HS-5 (cell line): ENCODE data around the gene CYP4F11.
"Not testable (repeated sequence)": the region's sequence is repeated elsewhere in the genome, so short reads cannot be mapped to it uniquely, and the experiment has no call there.

Experiments used
- DNase-seq: peaks from one replicate; pipeline ENCODE4 v3.0.0-alpha.2; 2012; ENCODE audit warnings: low read depth

Gene CYP4F11

DNA sequence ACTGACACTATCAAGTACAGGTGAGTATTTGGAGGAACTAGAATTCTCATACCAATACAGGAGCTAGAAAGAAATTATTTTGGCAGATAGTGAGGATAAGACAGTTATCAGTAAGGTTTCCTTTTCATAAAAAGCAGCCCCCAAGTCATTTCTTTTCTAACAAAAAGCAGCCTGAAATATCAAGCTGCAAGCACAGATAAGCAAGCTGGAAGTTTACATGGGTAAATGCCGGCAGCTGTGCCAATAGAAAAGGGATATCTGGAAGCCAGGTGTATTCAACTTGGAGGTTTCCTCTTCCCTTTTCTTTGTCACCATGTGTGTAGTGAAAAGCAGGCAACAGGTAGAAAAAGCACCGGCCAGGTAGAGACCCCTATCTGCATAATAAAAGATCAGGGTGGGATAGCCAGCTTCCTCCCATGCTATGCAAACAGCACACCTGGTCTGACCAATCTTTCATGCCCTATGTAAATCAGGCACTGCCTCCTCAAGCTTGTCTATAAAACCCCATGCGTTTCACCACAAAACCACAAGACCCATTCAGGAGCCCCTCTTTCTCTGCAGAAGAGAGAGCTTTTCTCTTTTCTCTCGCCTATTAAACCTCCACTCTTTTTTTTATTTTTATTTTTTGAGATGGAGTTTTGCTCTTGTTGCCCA, 59.4 kb downstream of the CYP4F11 start:
- DNase-seq, result no peak

DNA sequence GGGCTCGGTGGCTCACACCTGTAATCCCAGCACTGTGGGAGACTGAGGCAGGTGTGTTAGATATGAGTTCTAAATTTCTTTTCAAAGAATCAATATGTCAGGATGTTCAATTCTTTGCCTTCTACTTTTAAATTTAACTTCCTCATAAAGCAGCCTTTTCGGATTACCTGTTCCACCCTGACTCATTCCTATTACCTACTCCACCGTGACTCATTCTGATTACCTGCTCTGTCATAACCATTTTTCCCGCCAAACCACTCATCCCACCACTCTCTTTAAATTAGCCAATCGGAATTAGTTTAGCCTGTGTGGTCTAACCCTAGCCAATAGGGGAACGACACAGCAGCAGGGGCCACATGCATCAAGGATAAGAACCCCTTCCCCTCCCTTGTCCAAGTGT, 60.6 kb downstream of the CYP4F11 start:
- DNase-seq, result not testable (repeated sequence)

DNA sequence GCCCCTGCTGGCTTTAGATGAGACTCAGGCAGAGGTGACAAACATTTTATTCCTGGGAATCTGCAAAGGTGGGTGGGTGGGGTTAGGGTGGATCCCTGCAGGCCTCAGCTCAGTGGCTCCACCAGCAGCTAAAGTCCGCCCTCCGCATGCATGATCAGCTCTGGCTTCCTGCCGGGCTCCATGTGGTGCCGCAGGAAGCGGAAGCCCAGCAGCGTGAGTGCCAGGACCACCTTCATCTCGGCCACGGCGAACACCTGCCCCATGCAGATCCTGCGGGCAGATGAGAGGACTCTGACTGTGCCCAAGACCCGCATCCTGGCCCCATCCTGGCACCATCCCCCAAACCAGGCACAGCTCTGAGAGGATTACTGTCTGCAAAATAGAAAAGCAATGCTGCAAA, 62.8 kb downstream of the CYP4F11 start:
- DNase-seq, result no peak

DNA sequence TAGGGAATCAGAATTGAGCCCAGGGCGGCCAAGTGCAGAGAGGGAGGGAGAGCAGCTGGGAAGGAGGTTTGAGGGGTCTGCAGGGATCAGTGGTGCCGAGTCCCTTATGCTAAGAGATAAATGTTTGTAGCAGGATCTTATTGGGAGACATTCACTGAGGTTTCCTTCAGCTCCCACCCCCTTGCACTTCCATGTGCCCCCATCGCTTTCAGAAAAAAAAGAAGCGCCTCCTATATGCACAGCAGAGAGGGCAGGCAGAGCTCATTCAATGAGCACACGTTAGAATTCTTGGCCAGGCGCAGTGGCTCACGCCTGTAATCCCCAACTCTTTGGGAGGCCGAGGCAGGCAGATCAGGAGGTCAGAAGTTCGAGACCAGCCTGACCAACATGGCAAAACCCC, 64.5 kb downstream of the CYP4F11 start:
- no peak for DNase-seq

DNA sequence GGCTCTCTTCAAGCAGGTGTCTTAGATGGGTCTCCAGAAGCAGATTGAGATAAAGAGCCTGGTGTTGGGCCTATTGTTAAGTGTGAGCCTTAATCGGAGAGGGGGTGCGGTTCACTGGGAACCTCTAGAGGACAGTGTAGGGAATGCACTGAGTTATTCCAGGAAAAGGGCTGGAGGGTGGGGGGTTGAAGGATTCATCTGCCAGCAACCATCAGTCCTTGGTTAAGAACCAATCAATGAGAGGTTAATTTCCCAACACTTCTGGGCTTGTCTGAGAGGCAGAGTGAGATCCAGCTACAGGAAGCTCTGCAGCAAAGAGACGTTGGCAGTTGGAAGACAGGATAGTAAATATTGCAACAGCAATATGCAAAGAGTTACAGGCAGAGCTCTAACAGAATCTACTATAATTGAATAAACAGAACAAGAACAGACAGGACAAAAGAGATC, 65.2 kb downstream of the CYP4F11 start:
- no peak for DNase-seq

DNA sequence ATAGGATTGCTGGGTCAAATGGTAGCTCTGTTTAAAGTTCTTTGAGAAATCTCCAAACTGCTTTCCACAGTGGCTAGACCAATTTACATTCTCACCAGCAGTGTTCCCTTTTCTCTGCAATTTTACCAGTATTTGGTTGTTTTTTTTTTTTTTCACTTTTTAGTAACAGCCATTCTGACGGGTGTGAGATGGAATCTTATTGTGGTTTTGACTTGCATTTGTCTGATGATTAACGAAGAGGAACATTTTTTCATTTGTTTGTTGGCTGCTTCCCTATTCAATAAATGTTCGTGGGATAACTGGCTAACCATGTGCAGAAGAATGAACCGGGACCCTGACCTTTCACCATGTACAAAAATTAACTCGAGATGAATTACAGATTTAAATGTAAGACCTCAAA, 67.7 kb downstream of the CYP4F11 start:
- DNase-seq, result no peak

DNA sequence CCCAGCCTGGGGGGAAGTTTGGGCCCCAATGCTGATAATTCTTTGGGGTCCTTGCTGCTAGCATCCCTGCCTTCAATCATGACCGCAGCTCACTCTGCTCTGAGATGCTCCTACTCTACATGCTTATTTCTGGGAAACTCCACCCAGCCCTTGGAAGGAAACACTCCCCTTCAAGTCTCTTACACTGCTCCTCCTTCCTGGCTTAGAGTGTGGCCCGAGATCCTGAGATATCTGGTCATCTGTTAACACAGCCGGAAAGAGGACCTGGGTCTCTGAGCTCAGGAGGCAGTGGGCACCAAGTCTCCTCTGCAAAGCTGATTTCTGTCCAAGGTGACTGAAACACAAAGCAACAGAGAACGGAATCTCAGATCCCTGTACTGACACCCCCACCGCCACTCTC, 69.5 kb downstream of the CYP4F11 start:
- DNase-seq, result no peak

DNA sequence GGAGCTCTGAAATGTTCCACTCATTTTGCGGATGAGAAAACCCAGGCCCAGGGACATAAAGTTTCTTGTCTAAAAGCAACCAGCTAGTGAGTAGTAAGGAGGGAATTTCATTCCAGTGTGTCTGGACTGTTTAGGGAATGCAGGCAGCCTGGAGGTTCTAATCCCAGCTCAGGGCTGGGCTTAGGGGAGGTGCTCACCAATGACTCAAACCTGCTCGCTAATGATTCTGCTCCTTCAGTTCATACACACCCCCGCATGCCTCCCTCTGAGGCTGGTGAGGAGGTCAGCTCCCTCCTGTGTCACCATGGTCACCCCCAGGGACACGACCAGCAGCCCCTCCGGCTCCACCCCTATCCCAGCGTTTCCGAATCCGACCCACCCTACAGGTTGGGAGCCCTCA, 71.1 kb downstream of the CYP4F11 start:
- no peak for DNase-seq

DNA sequence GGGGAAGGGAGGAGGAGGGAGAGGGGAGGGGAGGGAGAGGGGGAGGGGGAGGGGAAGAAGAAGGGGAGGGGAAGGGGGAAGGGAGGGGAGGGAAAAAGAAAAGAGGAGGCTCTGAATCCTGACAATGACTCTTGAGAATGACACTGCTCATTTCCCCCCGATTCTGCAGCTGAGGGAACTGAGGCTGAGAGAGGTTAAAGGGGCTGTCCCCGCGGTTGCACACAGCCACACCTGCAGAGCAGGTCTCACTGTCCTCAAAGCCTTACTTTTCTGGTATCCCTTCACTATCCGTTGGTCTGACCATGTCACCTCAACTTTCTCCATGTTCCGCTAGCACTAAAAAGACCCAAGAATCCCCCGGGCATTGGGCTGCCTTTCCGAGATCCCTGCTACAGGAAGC, 71.9 kb downstream of the CYP4F11 start:
- no peak for DNase-seq
